Islet precursor cell (in vitro differentiated cells): ENCODE measurements around the gene NTF4.
A peak's percentile ranks its signal among the peaks of the same experiment; 100 is the strongest.
"Not testable (repeated sequence)": the region's sequence is repeated elsewhere in the genome, so short reads cannot be mapped to it uniquely, and the experiment has no call there.

Source experiments
- DNase-seq: peaks from one replicate; pipeline ENCODE4 v3.0.0-alpha.2; 2018

The NTF4 gene

DNA sequence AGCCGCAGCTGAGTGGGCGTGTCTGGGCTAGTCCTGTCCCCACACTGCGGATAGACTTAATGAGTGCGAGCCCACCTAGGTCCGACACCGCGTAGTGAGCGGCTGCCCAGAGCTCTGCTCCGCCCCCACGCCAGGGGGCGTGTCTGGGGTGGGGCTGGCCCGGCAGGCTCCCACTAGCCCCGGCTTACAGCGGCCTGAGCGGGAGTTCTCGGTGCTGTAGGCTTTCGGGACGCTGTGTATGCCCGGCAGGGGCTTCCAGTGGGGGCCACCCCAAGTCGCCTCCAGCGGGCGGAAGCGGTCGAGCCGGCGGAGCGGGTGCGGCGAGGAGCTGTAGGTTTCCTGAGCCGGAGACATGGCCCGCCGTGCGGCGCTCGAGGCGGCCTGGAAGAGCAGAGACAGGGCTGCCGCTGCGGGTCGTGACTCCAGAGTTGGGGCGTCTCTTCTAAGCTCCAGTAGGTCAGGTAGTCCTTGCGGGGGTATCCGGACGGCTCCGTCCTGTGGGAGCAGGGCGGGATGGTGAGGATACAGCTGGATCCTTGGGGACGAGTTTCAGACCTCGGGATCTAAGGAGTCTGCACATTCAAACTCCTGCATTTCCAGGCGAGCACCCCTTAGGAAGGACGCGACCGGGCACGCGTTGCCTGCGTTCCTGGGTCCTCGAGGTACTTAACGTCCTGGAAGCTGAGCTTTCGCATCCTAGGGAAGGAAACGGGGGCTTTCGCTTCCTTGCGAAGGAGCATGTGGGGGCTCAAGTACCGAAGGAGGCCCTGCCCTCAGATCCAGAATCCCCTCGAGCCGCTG, 8.3 kb downstream of the NTF4 start:
- peak; percentile 87 for DNase-seq

DNA sequence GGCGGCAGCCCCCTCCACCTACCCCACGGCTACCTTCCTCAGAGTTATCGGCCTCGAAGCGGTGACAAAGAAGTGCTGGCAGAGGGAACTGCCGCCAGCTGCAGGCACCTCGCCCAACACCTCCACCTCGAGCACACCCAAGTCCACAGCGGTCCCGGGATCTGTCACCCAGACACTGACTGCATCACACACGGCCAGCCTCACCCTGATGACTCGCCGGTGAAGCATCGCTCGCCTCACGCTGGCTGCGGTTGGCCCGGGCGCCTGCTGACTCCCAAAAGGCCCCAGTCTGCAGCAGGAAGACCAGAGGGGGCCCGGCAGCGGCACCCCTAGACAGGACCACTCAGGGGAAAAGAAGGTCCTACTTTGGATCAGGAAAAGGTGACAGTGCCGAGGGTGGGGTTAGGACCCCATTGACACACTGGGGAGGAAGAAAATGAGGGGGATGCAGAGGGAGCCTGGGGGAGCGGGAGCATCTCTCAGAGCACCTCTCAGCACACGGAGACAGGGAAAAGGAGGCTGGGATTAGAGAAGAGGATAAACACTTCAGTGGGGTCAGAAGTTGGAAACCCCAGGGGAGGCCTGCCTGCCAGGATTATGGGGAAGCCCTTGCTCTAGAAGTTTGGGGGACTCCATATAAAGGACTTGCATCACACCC, 14.1 kb downstream of the NTF4 start:
- peak; percentile 89 for DNase-seq

DNA sequence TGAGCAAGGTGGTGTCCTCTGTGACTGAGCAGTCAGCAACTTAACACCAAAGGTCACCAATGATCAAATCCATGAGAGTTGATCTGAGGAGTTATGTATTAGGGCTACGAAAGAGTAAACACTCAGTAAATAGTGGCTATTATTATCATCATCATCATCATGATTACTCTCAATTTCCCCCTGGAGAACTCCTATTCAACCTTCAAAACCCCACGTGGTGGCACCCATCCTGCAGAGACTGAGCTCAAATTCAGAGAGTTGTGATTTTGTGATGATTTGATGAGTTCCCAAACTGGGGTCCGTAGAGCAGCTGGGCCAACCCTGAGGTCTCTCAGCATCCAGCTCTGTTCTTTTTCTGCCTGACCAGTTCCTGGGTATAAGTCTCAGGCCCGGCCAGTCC, 14.8 kb downstream of the NTF4 start:
- DNase-seq = not testable (repeated sequence)

DNA sequence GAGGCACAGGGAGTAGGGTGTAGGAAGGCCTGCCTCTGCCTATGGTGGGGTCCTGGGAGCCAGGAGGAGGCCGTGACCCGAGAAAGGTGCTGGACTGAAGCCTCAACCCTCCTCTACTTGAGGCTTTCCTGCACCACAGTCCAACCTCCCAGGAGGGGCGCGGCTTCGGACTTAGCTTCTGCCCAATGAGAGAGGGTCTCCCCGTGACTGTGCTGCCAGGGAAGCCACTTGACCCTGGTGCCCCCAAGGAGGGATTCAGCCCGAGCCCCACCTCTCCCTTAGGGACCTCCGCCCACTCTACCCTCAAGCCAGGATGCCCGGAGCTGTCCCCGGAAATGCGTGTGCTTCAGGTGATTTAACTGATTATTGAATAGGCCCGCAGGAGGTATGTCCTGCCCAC, 15.6 kb downstream of the NTF4 start, which contains the start of gene CGB8:
Gene CGB8, minus strand, starts transcription at position 101 of the 400 bp plus-strand sequence. CDS start 372 bp downstream, outside the sequence.
- not testable (repeated sequence) for DNase-seq

DNA sequence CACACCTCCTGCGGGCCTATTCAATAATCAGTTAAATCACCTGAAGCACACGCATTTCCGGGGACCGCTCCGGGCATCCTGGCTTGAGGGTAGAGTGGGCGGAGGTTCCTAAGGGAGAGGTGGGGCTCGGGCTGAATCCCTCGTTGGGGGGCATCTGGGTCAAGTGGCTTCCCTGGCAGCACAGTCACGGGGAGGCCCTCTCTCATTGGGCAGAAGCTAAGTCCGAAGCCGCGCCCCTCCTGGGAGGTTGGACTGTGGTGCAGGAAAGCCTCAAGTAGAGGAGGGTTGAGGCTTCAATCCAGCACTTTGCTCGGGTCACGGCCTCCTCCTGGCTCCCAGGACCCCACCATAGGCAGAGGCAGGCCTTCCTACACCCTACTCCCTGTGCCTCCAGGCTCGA, 21.1 kb downstream of the NTF4 start, which contains the start of gene CGB5:
Gene CGB5, plus strand, starts transcription at position 301 of the 400 bp plus-strand sequence. CDS start 362 bp downstream, outside the sequence.
- not testable (repeated sequence) for DNase-seq

DNA sequence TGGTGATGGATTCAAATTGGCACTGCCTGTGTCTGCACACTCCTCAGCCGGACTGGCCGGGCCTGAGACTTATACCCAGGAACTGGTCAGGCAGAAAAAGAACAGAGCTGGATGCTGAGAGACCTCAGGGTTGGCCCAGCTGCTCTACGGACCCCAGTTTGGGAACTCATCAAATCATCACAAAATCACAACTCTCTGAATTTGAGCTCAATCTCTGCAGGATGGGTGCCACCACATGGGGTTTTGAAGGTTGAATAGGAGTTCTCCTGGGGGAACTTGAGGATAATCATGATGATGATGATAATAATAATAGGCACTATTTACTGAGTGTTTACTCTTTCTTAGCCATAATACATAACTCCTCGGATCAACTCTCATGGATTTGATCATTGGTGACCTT, 22.0 kb downstream of the NTF4 start:
- DNase-seq = not testable (repeated sequence)

DNA sequence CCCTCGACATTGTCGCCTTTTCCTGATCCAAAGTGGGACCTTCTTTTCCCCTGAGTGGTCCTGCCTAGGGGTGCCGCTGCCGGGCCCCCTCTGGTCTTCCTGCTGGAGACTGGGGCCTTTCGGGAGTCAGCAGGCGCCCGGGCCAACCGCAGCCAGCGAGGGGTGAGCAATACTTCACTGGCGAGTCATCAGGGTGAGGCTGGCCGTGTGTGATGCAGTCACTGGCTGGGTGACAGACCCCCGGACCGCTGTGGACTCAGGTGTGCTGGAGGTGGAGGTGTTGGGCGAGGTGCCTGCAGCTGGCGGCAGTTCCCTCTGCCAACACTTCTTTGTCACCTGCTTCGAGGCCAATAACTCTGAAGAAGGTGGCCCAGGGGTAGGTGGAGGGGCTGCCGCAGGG, 22.4 kb downstream of the NTF4 start:
- peak; percentile 75 for DNase-seq

DNA sequence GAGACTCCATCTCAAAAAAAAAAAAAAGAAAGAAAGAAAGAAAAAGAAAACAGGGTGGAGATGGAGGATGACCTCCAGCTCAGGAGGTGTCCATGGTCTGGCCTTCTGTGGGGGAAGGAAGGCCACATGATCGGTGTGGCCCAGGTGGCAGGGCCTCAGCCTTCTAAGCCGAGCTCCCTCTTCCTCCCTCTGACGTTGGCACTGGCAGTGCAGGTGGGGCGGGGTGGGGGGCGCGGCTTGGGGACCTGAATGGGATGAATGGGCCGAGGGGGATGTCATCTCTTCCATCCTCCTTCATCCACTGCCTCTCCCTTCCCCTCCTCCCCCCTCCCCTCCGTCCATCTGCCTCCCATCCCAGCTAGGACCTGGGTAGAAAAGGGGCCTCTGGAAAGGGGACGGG, 24.9 kb downstream of the NTF4 start:
- DNase-seq = not testable (repeated sequence)

DNA sequence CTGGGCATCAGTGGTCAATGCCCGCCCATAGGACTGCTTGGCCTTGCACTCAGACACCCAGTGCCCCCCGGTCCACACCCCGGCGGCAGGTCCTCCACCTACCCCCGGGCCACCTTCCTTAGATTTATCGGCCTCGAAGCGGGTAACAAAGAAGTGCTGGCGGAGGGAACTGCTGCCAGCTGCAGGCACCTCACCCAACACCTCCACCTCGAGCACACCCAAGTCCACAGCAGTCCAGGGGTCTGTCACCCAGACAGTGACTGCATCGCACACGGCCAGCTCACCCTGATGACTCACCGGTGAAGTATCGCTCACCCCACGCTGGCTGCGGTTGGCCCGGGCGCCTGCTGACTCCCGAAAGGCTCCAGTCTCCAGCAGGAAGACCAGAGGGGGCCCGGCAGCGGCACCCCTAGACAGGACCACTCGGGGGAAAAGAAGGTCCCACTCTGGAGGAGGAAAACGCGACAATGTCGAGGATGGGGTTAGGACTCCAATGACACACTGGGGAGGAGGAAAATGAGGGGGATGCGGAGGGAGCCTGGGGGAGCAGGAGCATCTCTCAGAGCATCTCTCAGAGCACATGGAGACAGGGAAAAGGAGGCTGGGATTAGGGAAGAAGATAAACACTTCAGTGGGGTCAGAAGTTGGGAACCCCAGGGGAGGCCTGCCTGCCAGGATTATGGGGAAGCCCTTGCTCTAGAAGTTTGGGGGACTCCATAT, 25.9 kb downstream of the NTF4 start:
- DNase-seq = not testable (repeated sequence)

DNA sequence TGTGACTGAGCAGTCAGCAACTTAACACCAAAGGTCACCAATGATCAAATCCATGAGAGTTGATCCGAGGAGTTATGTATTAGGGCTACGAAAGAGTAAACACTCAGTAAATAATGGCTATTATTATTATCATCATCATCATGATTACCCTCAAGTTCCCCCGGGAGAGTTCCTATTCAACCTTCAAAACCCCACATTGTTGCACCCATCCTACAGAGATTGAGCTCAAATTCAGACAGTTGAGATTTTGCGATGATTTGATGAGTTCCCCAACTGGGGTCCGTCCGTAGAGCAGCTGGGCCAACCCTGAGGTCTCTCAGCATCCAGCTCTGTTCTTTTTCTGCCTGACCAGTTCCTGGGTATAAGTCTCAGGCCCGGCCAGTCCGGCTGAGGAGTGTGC, 26.5 kb downstream of the NTF4 start:
- DNase-seq = not testable (repeated sequence)

DNA sequence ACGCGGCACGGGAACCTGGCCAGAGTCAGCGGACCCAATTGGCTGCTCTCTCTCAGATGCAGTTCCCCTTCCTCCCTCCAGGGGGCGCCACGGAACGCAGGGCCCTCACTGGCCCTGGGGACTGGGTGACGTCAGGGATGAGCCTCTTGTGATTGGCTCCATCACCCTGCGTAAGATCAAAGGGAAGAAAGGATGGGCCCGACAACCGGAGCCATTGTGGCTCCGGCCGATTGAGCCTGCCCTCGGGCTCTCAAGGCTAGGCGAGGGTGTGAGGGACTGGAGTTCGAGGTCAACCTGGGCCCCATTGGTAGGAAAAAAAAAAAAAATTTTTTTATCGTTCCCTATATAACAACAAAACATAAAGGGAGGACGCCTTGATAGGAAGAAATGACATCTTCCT, 27.8 kb downstream of the NTF4 start, which contains the start of gene CGB1:
Gene CGB1, minus strand, starts transcription at position 81 of the 400 bp plus-strand sequence. CDS start 184 bp downstream, outside the sequence.
- not testable (repeated sequence) for DNase-seq

DNA sequence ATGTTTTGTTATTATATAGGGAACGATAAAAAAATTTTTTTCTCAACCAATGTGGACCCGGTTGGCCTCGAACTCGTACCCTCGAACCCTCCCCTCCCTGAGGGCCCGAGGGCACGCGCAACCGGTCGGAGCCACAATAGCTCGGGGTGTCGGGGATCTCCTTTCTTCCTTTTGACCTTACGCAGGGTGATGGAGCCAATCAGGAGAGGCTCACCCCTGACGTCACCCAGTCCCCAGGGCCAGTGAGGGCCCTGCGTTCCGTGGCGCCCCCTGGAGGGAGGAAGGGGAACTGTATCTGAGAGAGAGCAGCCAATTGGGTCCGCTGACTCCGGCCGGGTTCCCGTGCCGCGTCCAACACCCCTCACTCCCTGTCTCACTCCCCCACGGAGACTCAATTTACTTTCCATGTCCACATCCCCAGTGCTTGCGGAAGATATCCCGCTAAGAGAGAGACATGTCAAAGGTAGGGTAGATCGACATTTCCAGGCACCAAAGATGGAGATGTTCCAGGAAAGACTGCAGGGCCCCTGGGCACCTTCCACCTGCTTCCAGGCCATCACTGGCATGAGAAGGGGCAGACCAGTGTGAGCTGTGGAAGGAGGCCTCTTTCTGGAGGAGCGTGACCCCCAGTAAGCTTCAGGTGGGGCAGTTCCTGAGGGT, 32.8 kb downstream of the NTF4 start, which contains the start of gene CGB2:
Gene CGB2, plus strand, starts transcription at position 249 of the 660 bp plus-strand sequence. Its CDS starts 206 bp downstream, at position 455.
- not testable (repeated sequence) for DNase-seq

DNA sequence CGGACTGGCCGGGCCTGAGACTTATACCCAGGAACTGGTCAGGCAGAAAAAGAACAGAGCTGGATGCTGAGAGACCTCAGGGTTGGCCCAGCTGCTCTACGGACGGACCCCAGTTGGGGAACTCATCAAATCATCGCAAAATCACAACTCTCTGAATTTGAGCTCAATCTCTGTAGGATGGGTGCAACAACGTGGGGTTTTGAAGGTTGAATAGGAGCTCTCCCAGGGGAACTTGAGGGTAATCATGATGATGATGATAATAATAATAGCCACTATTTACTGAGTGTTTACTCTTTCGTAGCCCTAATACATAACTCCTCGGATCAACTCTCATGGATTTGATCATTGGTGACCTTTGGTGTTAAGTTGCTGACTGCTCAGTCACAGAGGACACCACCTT, 34.3 kb downstream of the NTF4 start:
- DNase-seq = not testable (repeated sequence)

DNA sequence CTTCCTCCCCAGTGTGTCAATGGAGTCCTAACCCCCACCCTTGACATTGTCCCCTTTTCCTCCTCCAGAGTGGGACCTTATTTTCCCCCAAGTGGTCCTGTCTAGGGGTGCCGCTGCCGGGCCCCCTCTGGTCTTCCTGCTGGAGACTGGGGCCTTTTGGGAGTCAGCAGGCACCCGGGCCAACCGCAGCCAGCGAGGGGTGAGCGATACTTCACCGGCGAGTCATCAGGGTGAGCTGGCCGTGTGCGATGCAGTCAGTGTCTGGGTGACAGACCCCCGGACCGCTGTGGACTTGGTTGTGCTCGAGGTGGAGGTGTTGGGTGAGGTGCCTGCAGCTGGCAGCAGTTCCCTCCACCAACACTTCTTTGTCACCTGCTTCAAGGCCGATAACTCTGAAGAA, 34.9 kb downstream of the NTF4 start:
- not testable (repeated sequence) for DNase-seq

DNA sequence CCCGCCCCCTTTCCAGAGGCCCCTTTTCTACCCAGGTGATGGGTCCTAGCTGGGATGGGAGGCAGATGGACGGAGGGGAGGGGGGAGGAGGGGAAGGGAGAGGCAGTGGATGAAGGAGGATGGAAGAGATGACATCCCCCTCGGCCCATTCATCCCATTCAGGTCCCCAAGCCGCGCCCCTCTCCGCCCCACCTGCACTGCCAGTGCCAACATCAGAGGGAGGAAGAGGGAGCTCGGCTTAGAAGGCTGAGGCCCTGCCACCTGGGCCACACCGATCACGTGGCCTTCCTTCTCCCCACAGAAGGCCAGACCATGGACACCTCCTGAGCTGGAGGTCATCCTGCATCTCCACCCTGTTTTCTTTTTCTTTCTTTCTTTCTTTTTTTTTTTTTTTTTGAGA, 35.9 kb downstream of the NTF4 start:
- not testable (repeated sequence) for DNase-seq

DNA sequence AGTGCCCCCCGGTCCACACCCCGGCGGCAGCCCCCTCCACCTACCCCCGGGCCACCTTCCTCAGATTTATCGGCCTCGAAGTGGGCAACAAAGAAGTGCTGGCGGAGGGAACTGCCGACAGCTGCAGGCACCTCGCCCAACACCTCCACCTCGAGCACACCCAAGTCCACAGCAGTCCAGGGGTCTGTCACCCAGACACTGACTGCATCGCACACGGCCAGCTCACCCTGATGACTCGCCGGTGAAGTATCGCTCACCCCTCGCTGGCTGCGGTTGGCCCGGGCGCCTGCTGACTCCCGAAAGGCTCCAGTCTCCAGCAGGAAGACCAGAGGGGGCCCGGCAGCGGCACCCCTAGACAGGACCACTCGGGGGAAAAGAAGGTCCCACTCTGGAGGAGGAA, 39.0 kb downstream of the NTF4 start:
- not testable (repeated sequence) for DNase-seq

DNA sequence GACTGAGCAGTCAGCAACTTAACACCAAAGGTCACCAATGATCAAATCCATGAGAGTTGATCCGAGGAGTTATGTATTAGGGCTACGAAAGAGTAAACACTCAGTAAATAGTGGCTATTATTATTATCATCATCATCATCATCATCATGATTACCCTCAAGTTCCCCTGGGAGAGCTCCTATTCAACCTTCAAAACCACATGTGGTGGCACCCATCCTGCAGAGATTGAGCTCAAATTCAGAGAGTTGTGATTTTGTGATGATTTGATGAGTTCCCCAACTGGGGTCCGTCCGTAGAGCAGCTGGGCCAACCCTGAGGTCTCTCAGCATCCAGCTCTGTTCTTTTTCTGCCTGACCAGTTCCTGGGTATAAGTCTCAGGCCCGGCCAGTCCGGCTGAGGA, 39.5 kb downstream of the NTF4 start:
- not testable (repeated sequence) for DNase-seq

DNA sequence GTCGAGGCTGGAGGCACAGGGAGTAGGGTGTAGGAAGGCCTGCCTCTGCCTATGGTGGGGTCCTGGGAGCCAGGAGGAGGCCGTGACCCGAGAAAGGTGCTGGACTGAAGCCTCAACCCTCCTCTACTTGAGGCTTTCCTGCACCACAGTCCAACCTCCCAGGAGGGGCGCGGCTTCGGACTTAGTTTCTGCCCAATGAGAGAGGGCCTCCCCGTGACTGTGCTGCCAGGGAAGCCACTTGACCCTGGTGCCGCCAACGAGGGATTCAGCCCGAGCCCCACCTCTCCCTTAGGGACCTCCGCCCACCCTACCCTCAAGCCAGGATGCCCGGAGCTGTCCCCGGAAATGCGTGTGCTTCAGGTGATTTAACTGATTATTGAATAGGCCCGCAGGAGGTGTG, 40.4 kb downstream of the NTF4 start, which contains the start of gene CGB3:
Gene CGB3, minus strand, starts transcription at position 101 of the 400 bp plus-strand sequence. CDS start 362 bp downstream, outside the sequence.
- not testable (repeated sequence) for DNase-seq

DNA sequence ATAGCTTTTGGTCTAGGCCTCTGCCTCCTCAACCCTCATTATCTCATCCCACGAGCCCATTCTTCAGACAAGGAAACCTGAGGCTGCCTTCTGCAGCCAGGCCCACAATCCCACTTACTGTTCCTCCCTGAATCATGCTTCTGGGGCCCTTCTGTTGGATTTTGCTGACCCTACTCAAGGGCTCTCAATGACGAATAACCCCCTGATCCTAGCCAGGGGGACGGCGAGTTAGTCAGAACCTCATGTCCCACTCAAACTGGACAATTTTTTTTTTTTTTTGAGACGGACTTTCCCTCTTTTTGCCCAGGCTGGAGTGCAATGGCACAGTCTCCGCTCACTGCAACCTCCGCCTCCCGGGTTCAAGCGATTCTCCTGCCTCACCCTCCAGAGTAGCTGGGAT, 42.5 kb downstream of the NTF4 start:
- no peak for DNase-seq

DNA sequence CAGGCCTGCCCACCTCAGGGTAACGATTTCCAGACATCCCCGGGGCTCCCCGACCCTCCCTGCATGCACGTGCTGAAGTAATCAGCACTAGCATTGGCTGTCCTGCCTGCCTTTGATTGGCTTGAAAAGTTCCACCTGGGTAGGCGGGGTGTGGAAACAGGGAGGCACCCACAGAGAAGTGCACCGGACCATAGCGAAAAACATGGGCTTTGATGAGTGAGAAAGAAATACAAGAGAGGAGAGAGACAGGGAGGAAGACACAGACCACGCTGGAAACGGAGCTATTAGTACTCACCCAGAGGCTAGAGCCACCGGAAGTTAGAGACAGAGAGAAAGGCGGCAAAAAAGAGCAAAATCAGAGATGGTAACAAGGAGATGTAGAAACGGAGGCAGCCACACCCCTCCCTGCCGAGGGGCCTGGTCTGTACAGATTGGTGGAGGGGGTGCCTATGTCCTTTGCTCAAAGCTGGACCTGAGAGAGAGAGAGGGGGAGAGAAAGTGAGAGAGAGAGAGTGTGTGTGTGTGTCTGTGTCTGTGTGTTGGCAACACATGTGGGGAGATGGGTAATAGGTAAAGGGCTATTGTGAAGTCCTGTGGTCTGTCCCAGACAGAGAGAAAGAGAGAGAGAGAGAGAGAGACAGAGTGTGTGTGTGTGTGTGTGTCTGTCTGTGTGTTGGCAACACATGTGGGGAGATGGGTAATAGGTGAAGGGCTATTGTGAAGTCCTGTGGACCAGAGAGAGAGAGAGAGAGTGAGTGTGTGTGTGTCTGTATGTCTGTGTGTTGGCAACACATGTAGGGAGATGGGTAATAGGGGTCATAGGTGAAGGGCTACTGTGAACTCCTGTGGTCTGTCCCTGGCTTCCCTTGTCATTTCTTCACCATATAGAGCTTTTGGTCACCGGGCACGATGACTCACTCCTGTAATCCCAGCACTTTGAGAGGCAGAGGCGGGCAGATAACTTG, 43.4 kb downstream of the NTF4 start:
- peak; percentile 56 for DNase-seq

DNA sequence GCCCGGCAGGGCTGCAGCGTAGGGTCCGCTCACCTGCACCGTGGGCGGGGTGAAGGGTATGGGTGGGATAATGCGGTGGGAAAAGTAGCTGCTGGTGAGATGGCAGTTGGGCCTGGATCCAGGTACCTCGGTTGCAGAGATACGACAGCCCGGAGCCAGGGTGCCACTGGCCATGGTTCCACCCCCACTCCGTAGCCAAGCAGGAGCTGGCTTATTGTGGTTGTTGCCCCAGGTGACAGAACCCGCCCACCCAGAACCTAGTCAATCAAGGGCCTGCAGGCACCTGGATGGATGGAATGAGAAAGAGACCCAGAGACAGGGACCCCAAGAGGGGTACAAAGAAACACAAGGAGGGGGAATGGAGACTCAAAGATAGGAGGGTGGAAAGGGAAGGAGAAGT, 44.3 kb downstream of the NTF4 start:
- DNase-seq = peak; percentile 59
